HG03439 (cell line): ENCODE results near the gene SLC8A1.

ENCODE experiments used
- ATAC-seq: cut with Tn5 transposase; IDR thresholded peaks from one replicate; pipeline ENCODE4 v1.9.1; 2021; ENCODE audit warnings: mild to moderate bottlenecking, moderate library complexity; ENCODE audit not compliant: unreplicated experiment

SLC8A1 gene

GRCh38 chr2:40458271-40458794 is 6.4 kb upstream of the SLC8A1 start:
- no peak for ATAC-seq

- no peak for ATAC-seq
These were observed 5.9 kb upstream of the SLC8A1 start for GRCh38 chr2:40457837-40458236.

- no peak for ATAC-seq
These were observed 5.5 kb upstream of the SLC8A1 start for GRCh38 chr2:40457366-40457765.

- no peak for ATAC-seq
These were observed 5.0 kb upstream of the SLC8A1 start for GRCh38 chr2:40456926-40457325.

- ATAC-seq, result no peak
These were observed 3.8 kb upstream of the SLC8A1 start for GRCh38 chr2:40455661-40456060.

- ATAC-seq, result no peak
These were observed 2.4 kb upstream of the SLC8A1 start for GRCh38 chr2:40454321-40454720.

- no peak for ATAC-seq
These were observed 896 bp upstream of the SLC8A1 start for GRCh38 chr2:40452786-40453185.

GRCh38 chr2:40450796-40451430 is 977 bp downstream of the SLC8A1 start:
- no peak for ATAC-seq

GRCh38 chr2:40450066-40450795 is 1.7 kb downstream of the SLC8A1 start:
- ATAC-seq, result no peak

- no peak for ATAC-seq
These were observed 3.3 kb downstream of the SLC8A1 start for GRCh38 chr2:40448476-40449079.

GRCh38 chr2:40445467-40445866 is 6.4 kb downstream of the SLC8A1 start:
- no peak for ATAC-seq

- ATAC-seq, result no peak
These were observed 11.1 kb downstream of the SLC8A1 start for GRCh38 chr2:40440835-40441234.

GRCh38 chr2:40439473-40439872 is 12.4 kb downstream of the SLC8A1 start:
- no peak for ATAC-seq

- no peak for ATAC-seq
These were observed 15.8 kb downstream of the SLC8A1 start for GRCh38 chr2:40436093-40436475.

- ATAC-seq, result no peak
These were observed 16.3 kb downstream of the SLC8A1 start for GRCh38 chr2:40435426-40436092.

- no peak for ATAC-seq
These were observed 17.1 kb downstream of the SLC8A1 start for GRCh38 chr2:40434731-40435271.

- no peak for ATAC-seq
These were observed 18.2 kb downstream of the SLC8A1 start for GRCh38 chr2:40433736-40434135.

- no peak for ATAC-seq
These were observed 18.9 kb downstream of the SLC8A1 start for GRCh38 chr2:40432921-40433483.

- ATAC-seq, result no peak
These were observed 20.3 kb downstream of the SLC8A1 start for GRCh38 chr2:40431600-40431955.

- no peak for ATAC-seq
These were observed 20.9 kb downstream of the SLC8A1 start for GRCh38 chr2:40430776-40431599.
